CD4-positive, alpha-beta memory T cell (primary cell): ENCODE data around the gene SUFU. TPM values are rescaled to one million over a fixed set of nuclear protein-coding genes. Genes with fewer than 3 reads are reported as not detected.

Experiments used
- CTCF ChIA-PET: fragments of 350-600 bp; sonication (Branson Sonifier 250); formaldehyde crosslinking; loops from one replicate; lab custom pipeline; 2021; ENCODE audit warnings: inconsistent platforms; ENCODE audit not compliant: partially characterized antibody; lab: Charles Lee
- POLR2A ChIA-PET: fragments of 350-600 bp; sonication (Branson Sonifier 250); formaldehyde crosslinking; loops from one replicate; lab custom pipeline; 2021; ENCODE audit not compliant: partially characterized antibody; lab: Charles Lee
- DNase-seq, 5 donors: peaks; one replicate each; pipeline versions ENCODE4 v3.0.0 to v3.0.0-alpha.2; 2020 to 2022; ENCODE audit warnings: mixed read lengths in 1 of 5
- H3K27ac ChIP-seq: one replicate; pipeline ENCODE4 v1.7.0; 2013; ENCODE audit warnings: low read depth, low read length
- H3K27me3 ChIP-seq: 2 replicates; pipeline ENCODE4 v1.7.0; 2013; ENCODE audit warnings: mild to moderate bottlenecking, low read length, moderate library complexity; ENCODE audit not compliant: insufficient read depth
- H3K36me3 ChIP-seq: 2 replicates; pipeline ENCODE4 v1.7.0; 2013; ENCODE audit warnings: mild to moderate bottlenecking, low read length, moderate library complexity; ENCODE audit not compliant: insufficient read depth
- H3K4me1 ChIP-seq: 2 replicates; pipeline ENCODE4 v1.7.0; 2013; ENCODE audit warnings: mild to moderate bottlenecking, low read length, moderate library complexity; ENCODE audit not compliant: insufficient read depth
- H3K4me3 ChIP-seq, 2 donors: one replicate each; pipeline ENCODE4 v1.7.0; 2013; ENCODE audit warnings: low read length in 2 of 2, mild to moderate bottlenecking in 1 of 2
- H3K9me3 ChIP-seq, 2 donors: one replicate each; pipeline ENCODE4 v1.7.0; 2013; ENCODE audit warnings: low read length in 2 of 2, control low read depth in 1 of 2; ENCODE audit not compliant: control insufficient read depth in 1 of 2
- H3K27ac Mint-ChIP-seq, 7 donors: one replicate each; pipeline ENCODE4 v1.8.0; 2020 to 2021; ENCODE audit warnings: mixed read lengths in 7 of 7, mild to moderate bottlenecking in 6 of 7, inconsistent platforms in 3 of 7, moderate library complexity in 3 of 7
- H3K27me3 Mint-ChIP-seq, 2 donors: one replicate each; pipeline ENCODE4 v1.8.0; 2020 to 2021; ENCODE audit warnings: mixed read lengths in 2 of 2
- H3K36me3 Mint-ChIP-seq, 2 donors: one replicate each; pipeline ENCODE4 v1.8.0; 2020 to 2021; ENCODE audit warnings: mixed read lengths in 2 of 2, inconsistent platforms in 1 of 2, mild to moderate bottlenecking in 1 of 2
- H3K4me1 Mint-ChIP-seq, 4 donors: one replicate each; pipeline ENCODE4 v1.8.0; 2020 to 2021; ENCODE audit warnings: mixed read lengths in 4 of 4, mild to moderate bottlenecking in 1 of 4
- H3K4me3 Mint-ChIP-seq, 8 donors: one replicate each; pipeline ENCODE4 v1.8.0; 2020 to 2021; ENCODE audit warnings: mixed read lengths in 8 of 8, mild to moderate bottlenecking in 7 of 8, moderate library complexity in 6 of 8, inconsistent platforms in 3 of 8
- H3K9me3 Mint-ChIP-seq, 8 donors: one replicate each; pipeline ENCODE4 v1.8.0; 2020 to 2021; ENCODE audit warnings: mixed read lengths in 8 of 8, mild to moderate bottlenecking in 5 of 8, inconsistent platforms in 3 of 8, moderate library complexity in 1 of 8
- intact Hi-C: fragments of 100-400 bp; cut with micrococcal nuclease; formaldehyde crosslinking; loops from one replicate; pipeline ENCODE4 v1.15.1; 2023
- polyA plus RNA-seq, 2 donors: library from polyadenylated mRNA; unstranded; fragments of 300-500 nt; fragmentation: Illumina TruSeq; gene quantifications; one replicate each; pipeline ENCODE4 v1.2.3, GENCODE V29; 2021
- total RNA-seq, 2 experiments: library from RNA; stranded (reverse); gene quantifications; one replicate each; pipeline ENCODE4 v1.2.3, GENCODE V29; 2021

Gene SUFU
- total and polyA plus RNA-seq, 4 experiments from 2014 or later: 2.0 to 22.0 (median 16.5) TPM

DNA sequence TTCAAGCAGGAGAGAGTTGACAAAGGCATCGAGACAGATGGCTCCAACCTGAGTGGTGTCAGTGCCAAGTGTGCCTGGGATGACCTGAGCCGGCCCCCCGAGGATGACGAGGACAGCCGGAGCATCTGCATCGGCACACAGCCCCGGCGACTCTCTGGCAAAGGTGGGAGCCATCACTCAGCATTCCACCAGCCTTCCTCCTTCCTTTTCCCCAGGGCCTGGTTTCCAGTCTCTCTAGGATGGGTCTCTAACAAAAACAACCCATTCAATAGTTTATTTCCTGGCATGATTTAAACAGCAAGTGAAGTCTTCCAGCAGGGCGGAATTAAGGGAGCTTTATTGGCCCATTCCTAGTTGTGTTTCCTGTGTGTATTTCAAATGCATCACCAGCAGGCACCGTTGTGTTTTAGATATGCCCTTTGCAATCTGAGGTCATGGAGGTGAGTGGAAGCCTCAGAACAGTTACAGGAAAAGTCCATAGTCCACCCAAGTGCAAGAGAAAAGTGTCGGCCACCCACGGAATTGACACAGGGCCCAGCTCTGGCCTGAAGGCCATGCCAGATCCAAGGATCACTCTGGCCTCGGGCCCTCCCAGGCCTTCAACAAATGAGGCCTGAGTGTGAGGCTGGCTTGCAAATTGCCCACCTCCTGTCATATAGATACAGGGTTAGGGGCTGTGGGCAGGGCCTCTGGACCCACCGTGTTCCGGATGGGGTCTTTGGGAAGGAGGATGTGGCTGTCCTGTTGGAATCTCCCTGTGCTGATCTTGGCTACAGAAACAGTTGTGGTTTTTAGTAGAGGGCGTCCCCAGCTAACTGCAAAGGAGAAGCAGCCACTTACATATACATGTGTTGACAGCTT, 93.6 kb downstream of the SUFU start:
- no peak overlapping the region for H3K4me3 Mint-ChIP-seq
- no peak overlapping the region for H3K27ac Mint-ChIP-seq
- ChIA-PET CTCF (interaction anchor here (0.7 to 2.8 kb wide), 3 partner anchors 10 to 13 kb away, joined by 5 to 9 read pairs (median 5); no protein-coding TSS in a partner anchor), POLR2A (interaction anchor here (1.0 to 1.2 kb wide), 2 partner anchors 14 to 49 kb away, joined by 3 to 5 read pairs; no protein-coding TSS in a partner anchor)
- H3K27ac ChIP-seq: no peak overlapping the region
- no peaks in the 10 kb centered on the region for H3K4me1 Mint-ChIP-seq
- H3K36me3 ChIP-seq: peaks cover 57% of the 10 kb centered on the region
- intact Hi-C loops: no loop called here
- no peaks in the 10 kb centered on the region for H3K27me3 ChIP-seq
- no peaks in the 10 kb centered on the region for H3K9me3 ChIP-seq
- no peak for DNase-seq
- H3K36me3 Mint-ChIP-seq: peaks cover 14 to 63% of the 10 kb centered on the region in 2 donors
- no peaks in the 10 kb centered on the region for H3K4me1 ChIP-seq
- no peaks in the 10 kb centered on the region for H3K9me3 Mint-ChIP-seq
- no peaks in the 10 kb centered on the region for H3K27me3 Mint-ChIP-seq
- no peak overlapping the region for H3K4me3 ChIP-seq

DNA sequence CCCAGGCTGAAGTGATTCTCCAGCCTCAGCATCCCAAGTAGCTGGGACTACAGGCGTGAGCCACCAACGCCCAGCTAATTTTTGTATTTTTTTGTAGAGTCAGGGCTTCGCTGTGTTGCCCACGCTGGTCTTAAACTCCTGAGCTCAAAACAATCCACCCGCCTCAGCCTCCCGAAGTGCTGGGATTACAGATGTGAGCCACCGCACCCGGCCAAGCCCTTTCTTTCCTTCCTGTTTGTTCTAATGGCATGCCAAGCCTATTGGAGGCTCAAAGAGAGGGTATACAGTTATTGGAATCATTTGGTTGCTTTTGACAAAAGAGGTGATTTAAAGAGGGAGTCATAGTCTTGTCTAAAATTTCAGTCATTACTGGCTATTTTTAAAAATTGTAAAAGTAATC, 94.5 kb downstream of the SUFU start:
- Histone ChIP-seq H3K4me1 (no peaks in the 10 kb centered on the region), H3K27me3 (no peaks in the 10 kb centered on the region), H3K4me3 (no peak overlapping the region), H3K36me3 (peaks cover 58% of the 10 kb centered on the region), H3K27ac (no peak overlapping the region), H3K9me3 (no peaks in the 10 kb centered on the region)
- POLR2A ChIA-PET: no interaction called here
- H3K4me1 Mint-ChIP-seq: no peaks in the 10 kb centered on the region
- no peaks in the 10 kb centered on the region for H3K9me3 Mint-ChIP-seq
- intact Hi-C loops: no loop called here
- no peak for DNase-seq
- no peaks in the 10 kb centered on the region for H3K27me3 Mint-ChIP-seq
- CTCF ChIA-PET: interaction anchor here (2.8 kb wide), 1 partner anchor 14 kb away, joined by 9 read pairs; no protein-coding TSS in a partner anchor
- H3K36me3 Mint-ChIP-seq: peaks cover 21 to 69% of the 10 kb centered on the region in 2 donors
- no peak overlapping the region for H3K27ac Mint-ChIP-seq
- H3K4me3 Mint-ChIP-seq: no peak overlapping the region

DNA sequence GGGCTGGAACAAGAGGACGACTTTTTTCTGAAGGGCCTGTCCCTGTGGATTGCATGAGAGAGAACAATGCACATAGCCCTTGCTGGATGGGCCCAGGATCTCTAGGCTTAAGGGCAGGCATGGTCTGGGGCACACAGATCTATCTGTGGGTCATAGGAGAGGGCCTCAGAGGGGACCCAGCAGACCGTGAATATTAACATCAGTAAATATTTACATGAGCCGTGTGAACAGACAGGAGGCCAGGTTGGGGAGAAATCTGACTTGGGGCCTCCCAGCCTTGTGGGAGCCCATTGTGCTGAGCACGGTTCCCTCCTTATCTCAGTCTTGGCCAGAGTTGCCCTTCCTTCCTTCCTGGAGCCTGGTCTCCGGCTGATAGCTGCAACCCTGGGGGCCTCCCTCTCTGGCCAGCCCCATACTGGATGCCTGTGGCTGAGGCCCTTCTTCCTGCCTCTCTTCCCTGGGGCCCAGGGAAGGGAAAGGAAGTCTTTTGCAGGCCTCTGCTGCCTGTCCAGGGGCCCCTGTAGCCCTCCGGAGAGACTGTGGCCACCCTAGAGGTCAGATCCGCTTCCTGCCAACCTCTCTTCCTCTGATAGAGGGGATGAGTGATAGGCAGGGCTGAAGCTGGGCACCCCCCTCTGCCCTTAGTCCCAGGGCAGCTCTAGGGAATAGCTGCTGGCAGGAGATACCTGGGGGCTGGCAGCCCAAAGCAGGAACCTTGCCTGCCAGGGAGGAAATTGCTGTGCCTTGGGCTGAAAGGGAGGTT, 96.0 kb downstream of the SUFU start:
- Histone ChIP-seq H3K4me3 (no peak overlapping the region), H3K4me1 (no peaks in the 10 kb centered on the region), H3K36me3 (peaks cover 69% of the 10 kb centered on the region), H3K9me3 (no peaks in the 10 kb centered on the region), H3K27me3 (no peaks in the 10 kb centered on the region), H3K27ac (no peak overlapping the region)
- Mint-ChIP-seq H3K4me3 (no peak overlapping the region), H3K36me3 (peaks cover 34 to 74% of the 10 kb centered on the region in 2 donors), H3K9me3 (no peaks in the 10 kb centered on the region), H3K27ac (peak overlapping the region in 1 of 7 donors; percentile 29), H3K27me3 (no peaks in the 10 kb centered on the region), H3K4me1 (no peaks in the 10 kb centered on the region)
- POLR2A ChIA-PET: no interaction called here
- no peak for DNase-seq
- CTCF ChIA-PET: no interaction called here
- intact Hi-C loops: no loop called here

DNA sequence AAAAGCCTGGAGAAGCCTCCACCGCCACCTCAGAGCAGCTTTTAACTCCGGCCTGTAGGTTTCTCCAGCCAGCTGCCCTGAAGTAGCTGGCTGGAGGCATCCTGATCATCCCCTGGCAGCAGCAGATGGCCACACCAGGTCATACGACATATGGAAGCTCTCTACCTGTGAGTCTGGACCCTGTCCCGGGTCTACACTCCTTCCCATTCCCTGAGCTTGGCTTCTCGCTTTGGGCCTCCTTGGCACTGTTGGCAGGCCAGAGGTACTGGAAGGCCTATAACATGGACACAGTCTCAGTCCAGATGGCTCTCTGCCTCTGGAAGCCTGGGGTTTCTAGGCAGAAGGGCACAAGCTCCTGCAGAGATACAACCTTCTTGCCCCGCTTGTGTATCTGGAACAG, 97.0 kb downstream of the SUFU start:
- Mint-ChIP-seq H3K27me3 (no peaks in the 10 kb centered on the region), H3K27ac (peak overlapping the region in 1 of 7 donors; percentile 4), H3K9me3 (no peaks in the 10 kb centered on the region), H3K4me1 (no peaks in the 10 kb centered on the region), H3K36me3 (peaks cover 34 to 67% of the 10 kb centered on the region in 2 donors), H3K4me3 (no peak overlapping the region)
- Histone ChIP-seq H3K4me1 (no peaks in the 10 kb centered on the region), H3K9me3 (no peaks in the 10 kb centered on the region), H3K27me3 (no peaks in the 10 kb centered on the region), H3K4me3 (no peak overlapping the region), H3K36me3 (peaks cover 59% of the 10 kb centered on the region), H3K27ac (no peak overlapping the region)
- CTCF ChIA-PET: interaction anchor here (0.6 kb wide), 1 partner anchor 1693 kb away, joined by 3 read pairs; no protein-coding TSS in a partner anchor
- POLR2A ChIA-PET: interaction anchor here (0.9 kb wide), 1 partner anchor 11 kb away, joined by 3 read pairs; no protein-coding TSS in a partner anchor
- intact Hi-C loops: no loop called here
- no peak for DNase-seq

DNA sequence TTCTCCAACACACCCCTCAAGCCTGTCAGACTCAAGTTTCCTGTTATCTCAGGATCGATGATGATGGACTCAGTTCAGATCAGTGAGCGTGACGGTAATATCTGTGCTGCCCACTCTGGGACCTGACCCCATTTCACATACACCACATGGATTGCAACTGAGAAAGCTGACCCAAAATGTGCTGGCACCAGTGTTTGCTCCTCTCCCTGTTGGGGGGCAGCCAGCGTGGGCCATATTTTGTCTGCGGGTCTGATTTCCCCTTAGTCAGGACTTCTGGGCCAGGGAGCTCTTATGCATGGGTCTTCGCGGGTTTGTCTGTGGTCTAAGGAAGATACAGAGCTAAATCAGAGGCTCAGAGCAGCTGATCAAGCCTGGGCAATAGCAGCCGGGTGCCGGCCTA, 97.9 kb downstream of the SUFU start:
- peaks cover 59% of the 10 kb centered on the region for H3K36me3 ChIP-seq
- DNase-seq: no peak
- intact Hi-C loops: no loop called here
- H3K4me1 Mint-ChIP-seq: peaks cover 0 to 4% (median 0%) of the 10 kb centered on the region in 4 donors
- H3K4me1 ChIP-seq: no peaks in the 10 kb centered on the region
- H3K4me3 Mint-ChIP-seq: no peak overlapping the region
- H3K36me3 Mint-ChIP-seq: peaks cover 34 to 62% of the 10 kb centered on the region in 2 donors
- H3K27ac Mint-ChIP-seq: peak overlapping the region in 1 of 7 donors; percentile 52
- no peak overlapping the region for H3K27ac ChIP-seq
- H3K9me3 ChIP-seq: no peaks in the 10 kb centered on the region
- POLR2A ChIA-PET: no interaction called here
- H3K4me3 ChIP-seq: no peak overlapping the region
- CTCF ChIA-PET: interaction anchor here (0.6 kb wide), 2 partner anchors 248 to 1692 kb away, joined by 3 read pairs; no protein-coding TSS in a partner anchor
- no peaks in the 10 kb centered on the region for H3K27me3 Mint-ChIP-seq
- no peaks in the 10 kb centered on the region for H3K9me3 Mint-ChIP-seq
- no peaks in the 10 kb centered on the region for H3K27me3 ChIP-seq

DNA sequence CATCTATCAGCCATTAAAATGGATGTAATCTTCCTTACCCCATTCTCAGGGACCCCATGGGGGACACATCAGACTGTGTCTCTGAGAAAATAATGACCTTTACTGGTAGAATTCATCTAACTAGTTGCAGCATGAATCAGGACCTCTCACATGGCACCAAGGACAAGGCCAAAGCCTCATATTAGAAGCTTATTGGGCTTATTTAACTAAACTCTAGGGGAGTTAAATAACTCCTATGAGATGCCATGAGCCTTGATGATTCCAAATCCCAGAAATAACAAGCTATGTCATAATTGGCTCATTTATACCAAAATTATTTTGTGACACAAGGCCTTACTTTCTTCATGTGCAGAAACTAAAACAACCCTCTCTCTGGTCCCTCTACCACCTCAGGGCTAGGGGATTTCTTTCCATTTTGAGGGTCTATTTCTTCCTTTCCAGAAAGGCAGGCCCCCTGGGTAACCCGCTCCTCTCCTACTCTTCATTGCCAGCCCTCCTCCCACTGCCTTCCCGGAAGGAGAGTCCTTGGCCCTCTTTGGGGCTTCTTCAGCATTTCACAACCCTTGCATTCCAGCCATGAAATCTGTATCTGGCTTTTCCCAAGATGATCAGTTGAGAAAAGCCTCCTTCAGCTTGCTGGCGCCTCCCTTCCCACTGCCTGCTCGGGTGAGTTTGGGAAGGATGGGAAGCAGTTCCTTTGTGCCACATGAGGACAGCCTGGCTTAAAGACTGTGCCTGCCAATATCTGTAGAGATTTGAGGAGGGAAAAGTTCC, 98.7 kb downstream of the SUFU start:
- Histone ChIP-seq H3K27ac (no peak overlapping the region), H3K4me3 (no peak overlapping the region), H3K36me3 (peaks cover 54% of the 10 kb centered on the region), H3K4me1 (no peaks in the 10 kb centered on the region), H3K9me3 (no peaks in the 10 kb centered on the region), H3K27me3 (no peaks in the 10 kb centered on the region)
- DNase-seq: no peak
- no peaks in the 10 kb centered on the region for H3K27me3 Mint-ChIP-seq
- intact Hi-C loops: no loop called here
- H3K27ac Mint-ChIP-seq: peak overlapping the region in 3 of 7 donors; percentile 12 to 42 (median 25)
- ChIA-PET POLR2A (no interaction called here), CTCF (interaction anchor here (0.6 kb wide), 1 partner anchor 247 kb away, joined by 3 read pairs; no protein-coding TSS in a partner anchor)
- H3K9me3 Mint-ChIP-seq: no peaks in the 10 kb centered on the region
- H3K36me3 Mint-ChIP-seq: peaks cover 34 to 57% of the 10 kb centered on the region in 2 donors
- H3K4me1 Mint-ChIP-seq: peaks cover 0 to 5% (median 0%) of the 10 kb centered on the region in 4 donors
- peak overlapping the region in 1 of 8 donors; percentile 3 for H3K4me3 Mint-ChIP-seq
